Left colon (tissue), 2 donors: Measurements from ENCODE around the gene NTPCR. TPM values are rescaled to one million over a fixed set of nuclear protein-coding genes. Genes with fewer than 3 reads are reported as not detected.
"Not testable (repeated sequence)": the region's sequence is repeated elsewhere in the genome, so short reads cannot be mapped to it uniquely, and the experiment has no call there.

Experiments
- ATAC-seq: fragments of 200-7000 bp; cut with Tn5 transposase; one replicate; pipeline ENCODE4 v1.9.1; 2020; ENCODE audit warnings: mild to moderate bottlenecking, moderate library complexity
- DNase-seq, 2 donors: peaks; one replicate each; pipeline ENCODE4 v3.0.0-alpha.2; 2020
- intact Hi-C, 2 donors: fragments of 100-400 bp; cut with DNase I in 1 of 2; cut with micrococcal nuclease in 1 of 2; formaldehyde crosslinking; loops; one replicate each; pipeline versions ENCODE4 v1.11.2 to v1.14.0; 2022; cut with DNase I, micrococcal nuclease
- total RNA-seq, 2 donors: library from RNA; stranded (reverse); fragmentation: NEBNext Ultra II Directional; extraction: Animal tissue kit (Norgen Biotek cat#: 25700); gene quantifications; one replicate each; pipeline ENCODE4 v1.2.1, GENCODE V29; 2021
- donor health status: DM: no; HTN: no; CAD: no.
- donor health status: DM: yes; HTN: yes; CAD: no.

Gene NTPCR
- total RNA-seq, 2 donors from 2014 or later, result 51.2 to 54.0 TPM

DNA sequence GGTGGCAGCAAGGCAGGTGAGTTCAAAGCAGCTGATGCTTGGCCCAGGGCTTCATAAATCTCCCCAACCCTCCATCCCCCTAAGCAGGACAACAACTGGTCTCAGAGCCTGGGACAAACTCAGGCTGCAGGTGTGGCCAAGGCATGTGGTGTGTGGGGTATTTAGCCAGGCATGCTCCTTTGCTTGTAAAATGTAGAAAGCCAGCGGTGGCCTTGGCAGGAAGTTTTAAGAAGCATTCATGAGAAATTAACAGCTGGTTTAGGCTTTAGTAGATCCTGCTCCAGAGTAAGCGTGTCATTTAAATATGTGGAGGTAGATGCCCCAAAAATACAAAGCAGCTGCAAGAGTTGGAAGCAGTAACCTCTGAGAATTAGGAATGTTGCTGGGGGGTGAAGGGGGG is 44.8 kb downstream of the NTPCR start:
- DNase-seq (no peak), ATAC-seq (no peak)
- intact Hi-C loops, result no loop called here

DNA sequence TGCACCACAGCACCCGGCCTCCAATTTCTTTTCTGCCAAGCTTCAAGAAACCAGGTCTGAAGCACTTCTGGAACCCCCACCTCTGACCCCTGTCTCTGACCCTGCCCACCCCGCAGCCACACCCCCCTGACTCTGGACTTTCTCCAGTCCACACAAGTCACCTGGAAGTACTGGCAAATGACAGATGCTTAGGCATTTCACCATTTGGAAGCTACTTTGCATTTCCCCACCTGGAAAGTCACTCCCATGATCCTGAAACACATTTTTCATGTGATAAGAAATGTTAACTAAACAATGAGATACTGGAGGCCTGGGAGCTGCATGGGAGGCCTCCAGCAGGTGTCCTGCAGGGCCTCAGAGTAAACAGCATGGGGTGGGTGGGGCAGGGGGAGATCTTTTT is 45.7 kb downstream of the NTPCR start:
- DNase-seq, result no peak
- ATAC-seq, result no peak
- intact Hi-C loops, result no loop called here

DNA sequence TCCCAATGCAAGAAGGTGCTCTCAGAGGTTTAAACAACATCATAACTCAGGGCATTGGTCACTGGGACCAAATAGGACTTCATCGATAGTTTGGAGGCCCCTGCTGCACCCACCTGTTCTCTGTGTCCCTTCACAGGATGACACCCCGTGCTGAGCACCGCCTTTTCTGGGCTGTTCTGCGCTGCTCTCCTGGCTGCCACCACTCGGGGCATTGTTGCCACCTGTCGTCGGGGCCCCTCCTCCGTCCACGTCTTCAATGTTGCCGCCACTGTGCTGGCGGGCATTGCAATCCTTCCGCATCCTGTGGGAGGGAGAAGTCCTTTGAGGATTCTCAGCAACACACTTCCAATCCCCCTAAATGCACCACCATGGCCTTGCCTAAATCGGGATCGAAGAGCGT is 47.7 kb downstream of the NTPCR start:
- DNase-seq, result no peak
- no peak for ATAC-seq
- intact Hi-C loops, result no loop called here

DNA sequence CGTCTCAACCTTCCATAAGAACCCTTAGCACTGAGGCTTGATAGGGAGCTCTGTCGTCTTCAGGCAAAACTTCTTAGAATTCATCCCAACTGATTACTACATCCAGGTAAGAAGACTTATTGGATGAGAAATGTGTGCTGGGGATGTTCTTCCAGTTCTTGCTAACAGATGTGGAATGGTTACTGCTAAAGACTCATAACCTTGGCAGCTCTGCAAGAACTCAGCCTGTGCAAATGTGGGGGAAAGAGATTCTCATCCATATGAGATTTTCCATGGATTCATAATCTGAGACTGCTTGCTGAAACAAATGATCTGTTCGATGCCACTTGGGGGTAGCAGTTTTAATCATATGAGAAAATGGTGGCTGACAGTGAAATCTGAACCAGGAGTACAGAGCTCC is 48.2 kb downstream of the NTPCR start:
- no peak for ATAC-seq

DNA sequence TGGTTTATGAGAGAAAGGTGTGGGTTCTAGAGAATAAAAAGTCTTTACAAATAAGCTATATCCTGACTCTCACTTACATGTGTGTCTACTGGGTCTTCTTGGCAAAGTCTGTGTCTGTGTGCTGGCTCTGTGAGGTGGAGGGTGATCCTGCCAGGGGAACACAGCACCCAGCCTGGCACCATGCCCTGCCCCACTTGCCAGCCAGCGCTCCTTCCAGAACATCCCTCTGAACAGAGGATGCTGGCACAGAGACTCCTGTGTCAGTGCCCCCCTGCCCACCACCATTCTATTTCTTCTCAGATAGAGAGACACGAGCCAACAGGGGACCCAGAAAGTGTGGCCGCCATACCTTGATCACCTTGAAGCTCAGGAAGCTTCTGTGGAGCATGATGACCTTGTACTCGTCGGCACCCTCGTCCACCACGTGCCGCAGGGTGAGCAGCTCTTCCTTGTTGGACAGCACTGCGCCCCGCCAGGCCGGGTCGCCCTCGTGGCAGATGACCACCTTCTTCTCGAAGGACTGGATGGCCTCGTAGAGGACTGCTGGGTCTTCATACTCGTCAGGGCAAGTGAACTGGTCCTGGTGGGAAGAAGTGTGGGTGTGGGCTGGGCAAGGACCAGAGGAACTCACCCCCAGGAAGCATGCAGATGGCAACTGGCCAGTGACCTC is 49.7 kb downstream of the NTPCR start:
- intact Hi-C loops, result no loop called here
- no peak for DNase-seq
- ATAC-seq, result no peak

More for the DNA sequence above, 48.2 kb downstream of the NTPCR start:
- intact Hi-C loops, result no loop called here
- DNase-seq, result no peak

DNA sequence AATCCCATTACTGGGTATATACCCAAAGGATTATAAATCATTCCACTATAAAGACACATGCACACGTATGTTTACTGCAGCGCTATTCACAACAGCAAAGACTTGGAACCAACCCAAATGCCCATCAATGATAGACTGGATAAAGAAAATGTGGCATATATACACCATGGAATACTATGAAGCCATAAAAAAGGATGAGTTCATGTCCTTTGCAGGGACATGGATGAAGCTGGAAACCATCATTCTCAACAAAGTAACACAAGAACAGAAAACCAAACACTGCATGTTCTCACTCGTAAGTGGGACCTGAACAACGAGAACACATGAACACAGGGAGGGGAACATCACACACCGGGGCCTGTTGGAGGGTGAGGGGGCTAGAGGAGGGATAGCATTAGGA is 53.2 kb downstream of the NTPCR start:
- ATAC-seq, intact Hi-C loops, DNase-seq: not testable (repeated sequence)

DNA sequence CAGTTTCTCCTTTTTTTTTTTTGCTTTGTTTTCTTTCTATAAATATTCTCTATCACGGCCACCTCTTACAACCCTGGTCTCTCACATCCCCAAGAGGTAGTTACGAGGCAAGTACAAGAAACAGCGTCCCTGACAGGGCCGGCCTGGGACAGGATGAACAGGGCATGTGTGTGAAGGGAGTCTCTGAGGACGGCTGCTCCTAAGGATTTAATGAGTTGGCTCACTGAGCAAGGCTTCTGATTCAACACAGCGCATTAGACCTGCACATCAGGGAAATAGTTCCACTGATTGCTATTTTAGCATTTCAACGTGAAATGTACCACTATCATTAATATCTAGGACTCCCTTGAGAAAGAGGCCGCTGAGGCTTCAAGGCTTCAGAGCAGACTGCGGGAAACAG is 54.0 kb downstream of the NTPCR start:
- no peak for ATAC-seq
- DNase-seq, result no peak
- intact Hi-C loops, result no loop called here

DNA sequence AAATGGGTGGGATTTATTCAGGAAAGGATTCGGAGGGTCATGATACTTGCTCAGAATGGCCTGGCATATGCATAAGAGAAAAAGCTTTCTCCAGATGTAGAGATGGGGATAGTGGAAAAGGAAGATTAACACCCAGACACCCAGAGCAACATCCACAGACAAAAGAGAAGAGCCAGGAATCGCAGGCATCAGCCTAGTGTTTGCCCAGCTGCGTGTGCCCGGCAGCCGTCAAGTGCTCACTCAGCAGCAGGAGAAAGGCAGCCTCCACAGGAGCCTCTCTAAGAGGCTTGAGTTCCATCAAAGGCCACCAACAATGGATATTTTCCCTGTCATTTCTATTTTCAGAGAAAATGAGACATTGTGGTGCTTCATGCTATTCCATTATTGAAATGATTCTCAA is 54.7 kb downstream of the NTPCR start:
- ATAC-seq, result no peak
- intact Hi-C loops, result no loop called here
- no peak for DNase-seq

DNA sequence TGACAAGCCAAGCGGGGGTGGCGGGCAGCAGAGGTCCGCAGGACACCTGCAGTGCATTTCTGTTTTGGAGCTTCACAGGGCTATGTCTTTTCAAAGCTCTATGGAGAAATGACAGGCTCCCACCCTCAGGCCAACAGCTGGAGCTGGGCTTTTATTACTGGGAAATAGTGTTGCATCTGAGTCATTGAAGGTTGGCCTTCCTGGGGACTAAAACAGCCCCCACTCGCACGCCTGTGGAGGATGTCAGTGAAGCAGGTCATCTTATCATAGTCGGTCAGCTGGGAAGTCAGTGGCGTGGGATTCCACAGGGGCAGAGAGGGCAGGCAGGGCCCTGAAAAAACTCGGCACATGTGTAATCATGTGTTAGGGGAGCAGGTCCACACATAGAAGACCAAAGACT is 55.3 kb downstream of the NTPCR start:
- intact Hi-C loops, result no loop called here

DNA sequence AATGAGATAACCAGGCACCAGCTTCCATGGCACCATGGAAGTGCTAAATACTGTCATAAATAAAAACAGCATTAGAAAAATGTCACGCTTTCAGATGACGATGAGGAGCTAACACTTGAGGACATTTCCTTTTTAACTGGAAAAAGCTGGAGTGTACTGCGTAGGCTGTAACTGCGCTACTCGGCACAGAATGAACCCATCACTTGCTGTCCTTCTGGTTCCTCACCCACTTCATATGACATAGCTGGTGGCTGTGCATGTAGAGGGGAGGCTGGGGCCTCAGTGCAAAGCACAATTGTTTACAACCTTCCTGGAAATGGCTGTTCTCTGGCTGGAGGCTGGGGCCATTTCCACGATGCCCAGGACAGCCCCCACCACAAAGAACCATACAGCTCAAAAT is 55.7 kb downstream of the NTPCR start:
- DNase-seq (no peak), ATAC-seq (no peak)
- intact Hi-C loops, result no loop called here

More for the DNA sequence above, 55.3 kb downstream of the NTPCR start:
- ATAC-seq (no peak), DNase-seq (no peak)

DNA sequence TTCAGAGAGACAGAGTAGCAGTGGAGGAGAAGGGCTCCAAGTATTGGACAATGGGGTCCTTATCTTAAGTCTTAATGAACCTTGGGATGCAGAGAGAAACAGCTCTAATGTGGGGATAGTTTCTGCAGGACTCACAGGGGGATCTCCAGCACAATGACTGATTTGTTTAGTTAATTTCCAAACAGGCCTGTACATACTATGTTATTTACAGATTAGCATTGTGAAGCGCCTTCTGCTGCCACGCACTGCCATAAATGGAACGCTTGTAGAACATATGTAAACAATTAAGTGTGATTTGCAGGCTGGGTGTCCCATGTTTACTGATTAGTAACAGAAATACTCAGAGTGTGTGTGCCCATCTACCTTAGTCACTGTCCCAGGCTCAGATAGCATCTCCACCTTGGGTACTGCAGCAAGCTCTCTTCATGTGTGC is 56.1 kb downstream of the NTPCR start:
- intact Hi-C loops, result no loop called here
- no peak for ATAC-seq
- DNase-seq, result no peak

DNA sequence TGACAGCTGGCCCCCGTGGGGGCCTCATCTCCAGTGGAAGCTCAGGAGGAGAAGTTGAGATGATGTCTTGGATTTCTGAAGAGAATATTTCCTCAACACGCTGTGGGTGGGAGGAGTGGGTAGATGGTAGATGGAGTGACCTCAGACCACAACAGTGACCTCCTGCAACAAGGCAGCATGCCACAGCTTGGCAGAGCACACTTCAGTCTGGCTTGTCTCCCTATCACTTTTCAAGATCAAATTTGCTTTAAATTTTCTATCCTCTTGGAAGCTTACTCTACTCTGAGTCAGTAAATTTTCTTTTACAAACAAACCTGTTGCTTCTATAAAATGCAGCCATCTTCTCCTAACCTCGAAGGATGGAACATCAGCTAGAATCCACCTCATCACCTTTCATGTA is 59.7 kb downstream of the NTPCR start:
- no peak for ATAC-seq
- intact Hi-C loops, result no loop called here
- no peak for DNase-seq

DNA sequence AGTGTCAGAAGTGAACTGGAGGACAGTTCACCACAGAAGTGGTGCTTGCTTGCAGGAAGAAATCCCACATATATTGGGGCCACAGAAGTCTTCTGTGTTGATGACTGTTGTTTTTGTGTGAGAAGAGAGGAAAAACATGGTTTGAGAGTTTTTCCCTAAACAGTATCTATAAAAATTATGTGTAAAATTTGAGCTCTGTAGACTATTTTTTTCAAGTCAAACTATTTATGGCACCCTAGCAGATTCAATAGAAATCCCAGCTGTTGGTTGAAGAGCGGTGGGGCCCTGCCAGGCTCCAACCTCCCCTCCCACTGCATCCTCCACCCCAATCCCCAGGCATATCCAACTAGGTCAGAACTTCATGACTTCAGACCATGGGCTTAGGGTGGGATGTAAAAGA is 61.6 kb downstream of the NTPCR start:
- DNase-seq (no peak), ATAC-seq (no peak)
- intact Hi-C loops, result no loop called here

DNA sequence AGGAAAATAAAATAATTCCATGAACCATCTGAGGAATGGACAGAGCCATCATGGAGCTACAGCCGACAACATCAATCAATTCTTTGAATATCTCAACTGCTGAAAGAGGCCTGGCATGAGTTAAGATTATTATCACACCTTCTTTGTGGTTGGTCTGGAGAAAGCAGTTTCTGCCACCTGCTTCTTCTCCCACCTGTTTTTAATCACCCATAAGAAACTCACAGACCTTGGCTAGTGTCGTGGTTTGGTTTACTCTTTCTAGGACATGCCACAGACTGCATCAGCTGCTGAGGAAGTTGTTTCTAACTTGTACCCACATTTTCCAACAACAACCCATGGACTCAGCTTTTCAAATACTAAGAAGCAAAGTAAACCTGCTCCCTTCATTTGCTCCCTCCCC is 65.6 kb downstream of the NTPCR start:
- no peak for DNase-seq
- no peak for ATAC-seq
- intact Hi-C loops, result no loop called here

DNA sequence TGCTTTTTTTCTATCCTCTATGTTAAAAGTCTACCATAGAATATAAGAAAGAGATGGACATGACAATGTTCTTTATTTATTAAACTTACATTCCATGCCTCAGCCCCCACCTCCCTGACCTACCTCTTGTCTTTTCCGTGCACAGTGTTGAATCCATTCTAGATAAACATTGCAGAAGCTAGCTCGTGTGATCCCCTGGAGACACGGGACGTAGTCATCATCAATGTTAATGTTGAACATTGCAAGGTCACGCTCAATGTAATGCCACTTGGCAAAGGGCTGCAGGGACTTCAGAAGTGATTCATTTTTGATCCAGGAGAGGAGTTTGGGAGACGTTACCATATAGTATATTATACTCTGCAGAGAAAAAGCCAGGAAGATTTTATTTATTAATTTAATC is 66.4 kb downstream of the NTPCR start:
- DNase-seq (no peak), ATAC-seq (no peak)
- intact Hi-C loops, result no loop called here

DNA sequence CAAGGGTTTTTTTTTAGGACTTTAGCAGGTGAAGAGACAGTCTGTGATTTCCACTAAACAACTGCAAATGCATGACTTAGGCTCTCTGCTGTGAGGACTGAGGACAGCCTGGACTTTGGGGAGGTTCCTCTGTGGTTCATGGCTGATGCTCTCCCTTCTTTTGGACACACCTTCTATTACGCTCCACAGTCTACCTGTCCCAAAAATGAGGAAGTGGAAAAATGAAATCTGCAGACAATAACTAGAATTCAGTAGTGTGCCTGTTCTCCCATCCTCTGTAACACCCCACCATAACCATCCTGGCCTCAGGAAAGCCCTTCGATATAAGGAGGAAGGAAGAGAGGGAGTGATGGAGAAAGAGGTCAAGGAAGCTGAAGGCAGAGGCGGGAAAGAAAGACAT is 68.7 kb downstream of the NTPCR start:
- DNase-seq (no peak), ATAC-seq (no peak)
- intact Hi-C loops, result no loop called here

DNA sequence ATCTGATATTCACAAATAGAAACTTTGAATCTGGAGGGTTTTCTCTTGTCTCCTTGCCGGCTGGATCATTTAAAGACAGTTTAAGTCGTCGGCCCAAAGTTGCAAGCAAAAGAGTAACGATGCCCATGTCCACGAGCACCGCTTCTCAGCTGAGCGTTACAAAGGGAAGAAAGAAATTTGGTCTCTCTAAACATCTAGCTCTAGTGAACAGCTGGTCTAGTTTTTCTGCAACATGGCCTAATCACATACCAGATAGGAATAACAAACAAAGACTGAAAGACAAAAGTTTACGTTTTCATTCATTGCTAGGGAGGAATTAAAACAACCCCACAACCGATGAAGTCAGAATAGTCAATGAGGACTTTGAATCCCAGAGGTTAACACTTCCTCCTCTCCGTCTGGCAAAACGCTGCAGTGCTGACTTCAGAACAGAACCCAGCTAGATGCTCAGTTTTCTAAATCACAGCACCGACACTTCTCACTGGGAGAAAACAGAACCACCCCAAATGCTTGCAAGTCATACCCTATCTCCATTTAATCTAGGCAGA is 69.4 kb downstream of the NTPCR start:
- DNase-seq, result no peak
- intact Hi-C loops, result no loop called here

DNA sequence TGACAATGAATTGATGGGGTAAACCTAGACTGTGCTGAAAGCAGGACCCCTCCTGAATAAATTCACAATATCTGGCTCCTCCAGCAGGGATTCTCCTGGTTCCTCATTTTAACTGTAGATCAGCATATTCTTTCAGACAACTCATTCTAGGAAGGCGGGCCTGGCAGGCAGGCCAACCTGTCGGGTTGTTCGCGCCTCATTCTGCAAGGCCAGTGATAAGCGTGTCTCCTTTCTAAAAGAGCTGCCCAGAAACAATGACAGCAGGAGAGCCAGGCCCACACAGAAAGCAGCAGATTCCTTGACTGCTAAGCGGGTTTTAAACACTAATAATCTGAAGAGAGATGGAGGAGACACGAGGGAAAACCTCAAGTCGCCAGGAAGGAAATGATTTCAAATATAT is 70.0 kb downstream of the NTPCR start:
- ATAC-seq (no peak), DNase-seq (no peak)
- intact Hi-C loops, result no loop called here

More for the DNA sequence above, 69.4 kb downstream of the NTPCR start:
- peak; percentile 83 for ATAC-seq

DNA sequence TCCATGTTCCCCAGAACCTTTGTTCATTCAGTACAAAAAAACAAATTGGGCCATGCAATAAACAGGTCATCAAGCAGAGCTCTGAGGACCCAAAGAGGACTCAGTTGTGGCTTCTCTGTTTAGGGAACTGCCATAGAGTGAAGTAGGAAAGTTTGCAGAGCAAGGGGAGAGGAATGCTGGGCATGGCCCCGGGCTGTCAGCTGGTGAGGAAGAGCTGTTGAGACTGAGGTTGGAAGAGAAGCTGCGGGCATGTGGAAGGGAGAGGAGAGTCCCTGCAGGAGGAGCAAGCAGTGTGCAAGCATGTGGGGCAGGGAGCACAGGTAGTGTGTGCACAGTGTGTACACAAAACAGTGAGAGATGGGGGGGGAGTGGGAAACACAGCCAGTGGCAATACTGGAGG is 71.8 kb downstream of the NTPCR start:
- DNase-seq, result no peak
- intact Hi-C loops, result no loop called here
- no peak for ATAC-seq

DNA sequence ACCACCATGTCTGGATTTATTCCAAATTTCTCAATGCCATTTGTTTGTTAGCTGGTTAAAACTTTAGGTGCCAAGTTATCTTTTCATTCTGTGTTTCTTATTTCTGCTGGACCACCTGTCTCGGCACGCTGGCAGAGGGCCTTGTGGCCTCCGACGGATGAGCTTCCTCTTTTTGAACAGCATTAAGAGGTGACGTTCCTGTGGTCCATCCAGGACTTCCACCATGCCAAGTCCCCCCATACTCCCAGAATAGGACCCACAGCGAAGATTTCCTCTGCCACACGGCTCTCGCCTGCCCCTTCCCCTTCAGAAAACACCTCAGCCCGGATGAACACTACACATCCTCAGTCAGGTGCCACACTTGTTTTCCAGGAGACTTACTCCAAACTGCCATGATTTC is 73.8 kb downstream of the NTPCR start:
- no peak for DNase-seq
- intact Hi-C loops, result no loop called here
- no peak for ATAC-seq

DNA sequence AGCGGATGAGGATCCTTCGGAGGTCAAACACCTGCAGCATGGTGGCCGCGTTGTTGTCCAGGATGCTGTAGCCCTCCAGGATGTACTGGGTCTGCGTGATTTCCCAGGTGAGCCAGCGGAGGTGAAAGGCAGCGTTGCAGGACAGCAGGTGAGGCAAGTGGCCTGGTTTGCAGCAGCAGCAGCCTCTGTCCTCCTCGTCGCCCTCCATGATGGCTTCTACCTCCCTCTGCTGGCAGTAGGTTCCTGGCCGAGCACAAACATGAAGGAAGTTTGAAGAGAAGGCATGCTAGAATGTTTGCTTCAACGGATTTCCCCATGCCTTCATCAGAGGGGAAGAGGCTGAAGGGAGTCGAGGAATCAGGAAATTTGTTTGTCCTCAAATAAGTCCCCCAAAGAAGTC is 74.7 kb downstream of the NTPCR start:
- DNase-seq (peak; percentile 60 to 72), ATAC-seq (peak; percentile 97)
- intact Hi-C loops, result no loop called here
